NCI-H526 treated with DMSO at 0.1 percent for 48 hours (cell line): Measurements from ENCODE around the gene JPT2.
"Not testable (repeated sequence)": the region's sequence is repeated elsewhere in the genome, so short reads cannot be mapped to it uniquely, and the experiment has no call there.

ENCODE experiments used
- DNase-seq: peaks from one replicate; lab custom pipeline; 2025; lab: John Stamatoyannopoulos, UW

Gene JPT2

DNA sequence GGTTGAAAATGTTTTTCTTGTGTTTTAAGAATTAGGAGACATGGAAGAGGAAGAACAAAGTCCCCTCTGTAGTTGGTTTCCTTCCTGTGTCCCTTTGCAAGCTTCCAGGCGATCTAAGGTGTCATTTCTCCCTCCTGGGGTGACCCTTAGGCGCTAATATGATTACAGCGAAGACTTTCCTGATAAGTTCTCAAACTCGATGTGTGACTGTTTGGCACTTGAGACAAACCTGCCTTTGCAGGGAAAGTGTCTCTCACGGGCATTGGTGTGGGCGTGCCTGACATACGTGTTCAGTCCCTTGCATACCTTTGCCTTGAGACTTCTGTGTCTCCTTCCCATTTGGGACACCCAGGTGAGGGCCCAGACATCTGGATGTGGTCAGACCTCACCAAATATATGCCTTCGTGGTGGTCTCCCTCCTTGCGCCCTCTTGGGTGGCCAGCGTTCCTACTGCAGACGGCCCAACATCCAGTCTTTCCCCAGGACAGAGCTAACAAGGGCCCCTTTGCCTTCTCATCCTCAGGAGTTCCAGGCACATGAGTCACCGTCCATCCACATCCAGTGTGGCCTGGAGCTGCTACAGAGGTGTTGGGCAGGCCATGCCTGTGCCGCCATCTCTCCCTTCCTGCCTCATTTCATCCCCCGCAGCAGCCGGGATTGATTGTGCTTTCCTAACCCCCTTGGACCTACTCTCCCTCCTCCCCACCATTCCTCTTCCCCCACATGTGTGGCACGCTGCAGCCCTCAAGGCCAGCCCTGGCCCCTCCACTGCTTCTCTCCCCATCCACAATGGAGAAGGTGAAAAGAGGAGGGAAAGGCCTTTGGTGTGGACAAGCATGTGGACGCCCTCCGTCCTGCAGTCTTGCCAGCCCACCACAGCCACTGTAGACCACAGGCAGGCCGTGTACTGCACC lies 3.1 kb upstream of the JPT2 start:
- no peak for DNase-seq

DNA sequence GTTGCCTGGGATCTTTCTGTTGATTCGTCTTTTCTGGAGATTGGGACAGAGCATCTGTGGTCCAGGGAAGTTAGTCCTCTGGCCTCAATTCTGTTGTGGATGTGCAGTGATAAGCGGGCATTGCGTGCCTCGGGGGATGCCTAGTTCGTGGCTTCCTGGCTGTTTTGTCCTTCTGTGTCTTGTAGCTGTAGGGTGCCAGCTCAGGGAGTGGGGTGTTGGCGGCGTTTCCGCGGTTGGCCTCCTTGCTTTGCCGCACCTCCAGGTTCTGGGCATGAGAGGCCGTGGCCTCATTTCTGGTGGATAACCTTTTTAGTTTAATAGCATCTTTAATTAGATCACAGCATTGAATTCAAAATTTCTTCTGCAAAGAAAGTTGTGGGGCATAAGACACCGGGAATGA lies 1.4 kb upstream of the JPT2 start:
- no peak for DNase-seq

DNA sequence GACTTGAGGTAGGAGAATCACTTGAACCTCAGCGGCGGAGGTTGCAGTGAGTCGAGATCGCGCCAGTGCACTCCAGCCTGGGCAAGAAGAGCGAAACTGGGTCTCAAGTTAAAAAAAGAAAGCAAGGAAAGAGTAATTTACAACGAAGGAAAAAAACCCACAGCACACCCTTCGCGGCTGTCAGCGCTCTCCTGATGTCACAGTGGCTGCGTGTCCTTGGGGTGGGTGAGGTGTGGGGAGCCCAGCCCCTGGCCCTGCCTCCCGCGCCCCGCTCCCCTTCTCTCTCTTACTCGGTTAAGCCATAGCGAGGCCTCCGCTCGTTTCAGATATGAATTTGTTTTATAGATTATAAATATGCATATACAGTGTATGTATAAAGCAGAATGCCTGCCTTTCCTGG lies 740 bp upstream of the JPT2 start:
- no peak for DNase-seq

DNA sequence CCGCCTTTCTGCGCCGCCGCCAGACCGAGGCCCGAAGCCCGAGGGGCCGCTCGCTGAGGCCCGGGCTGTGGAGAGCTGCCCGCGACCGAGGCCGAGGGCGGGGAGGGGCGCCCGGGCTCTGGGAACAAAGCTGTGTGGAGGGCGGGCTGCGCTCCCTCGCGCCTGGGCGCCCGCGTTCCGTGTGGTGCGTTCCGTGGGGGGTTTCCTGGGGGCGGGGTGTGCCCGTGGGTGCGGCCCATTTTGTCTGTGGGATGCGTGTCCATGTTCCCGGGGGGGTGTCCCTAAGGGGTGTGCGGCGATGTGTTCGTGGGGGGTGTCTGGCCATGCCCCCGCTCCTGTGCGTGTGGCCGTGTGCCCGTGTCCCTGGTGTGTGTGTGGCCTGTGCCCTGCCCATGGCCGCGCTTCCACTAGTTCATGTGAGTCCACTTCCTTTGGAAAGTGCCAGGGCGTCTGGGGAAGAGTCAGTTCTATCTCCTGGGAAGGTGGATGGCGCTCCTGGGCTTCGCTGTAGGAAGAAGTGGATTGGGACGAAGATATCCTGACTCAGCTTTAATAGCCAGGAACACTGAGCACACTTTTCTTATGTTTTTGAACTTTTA lies 520 bp downstream of the JPT2 start:
- no peak for DNase-seq

DNA sequence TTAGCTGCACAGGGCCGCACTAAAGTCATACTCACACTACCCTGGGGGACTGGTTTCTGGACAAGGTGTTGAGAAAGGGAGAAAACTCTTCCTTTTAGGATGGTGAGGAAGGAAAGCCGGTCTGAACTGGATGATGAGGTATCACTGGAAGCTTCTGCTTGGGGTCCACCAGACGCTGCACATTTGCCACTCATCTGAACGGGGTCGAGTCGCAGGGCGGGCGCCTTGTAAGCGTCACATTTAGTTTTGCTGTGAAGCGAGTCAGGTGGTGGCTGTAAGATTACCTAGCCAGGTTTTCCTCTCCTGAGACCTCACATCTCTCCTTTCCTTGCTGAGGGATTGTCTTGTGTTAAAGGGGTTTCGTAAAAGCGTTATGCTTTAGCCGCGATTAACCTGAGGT lies 2.3 kb downstream of the JPT2 start:
- no peak for DNase-seq

DNA sequence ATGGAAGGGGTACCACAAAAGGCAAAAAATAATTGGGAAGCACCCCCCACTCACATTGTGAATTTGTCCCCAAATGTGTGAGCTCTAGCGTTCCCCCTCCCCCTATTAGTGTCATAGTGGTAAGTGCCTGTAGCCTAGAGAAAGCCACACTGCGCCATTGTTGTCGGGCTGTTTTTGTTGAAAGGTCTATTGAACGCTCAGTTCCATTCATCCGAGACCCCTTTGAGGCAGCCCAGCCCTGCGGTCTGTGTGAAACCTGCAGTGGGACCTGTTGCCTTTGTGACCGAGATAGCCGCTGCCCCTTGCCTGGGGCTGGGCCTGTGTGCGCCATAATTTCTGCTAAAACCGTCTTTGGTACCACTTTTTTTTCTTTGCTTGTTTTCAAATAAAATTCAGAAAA lies 3.0 kb downstream of the JPT2 start:
- DNase-seq = no peak

DNA sequence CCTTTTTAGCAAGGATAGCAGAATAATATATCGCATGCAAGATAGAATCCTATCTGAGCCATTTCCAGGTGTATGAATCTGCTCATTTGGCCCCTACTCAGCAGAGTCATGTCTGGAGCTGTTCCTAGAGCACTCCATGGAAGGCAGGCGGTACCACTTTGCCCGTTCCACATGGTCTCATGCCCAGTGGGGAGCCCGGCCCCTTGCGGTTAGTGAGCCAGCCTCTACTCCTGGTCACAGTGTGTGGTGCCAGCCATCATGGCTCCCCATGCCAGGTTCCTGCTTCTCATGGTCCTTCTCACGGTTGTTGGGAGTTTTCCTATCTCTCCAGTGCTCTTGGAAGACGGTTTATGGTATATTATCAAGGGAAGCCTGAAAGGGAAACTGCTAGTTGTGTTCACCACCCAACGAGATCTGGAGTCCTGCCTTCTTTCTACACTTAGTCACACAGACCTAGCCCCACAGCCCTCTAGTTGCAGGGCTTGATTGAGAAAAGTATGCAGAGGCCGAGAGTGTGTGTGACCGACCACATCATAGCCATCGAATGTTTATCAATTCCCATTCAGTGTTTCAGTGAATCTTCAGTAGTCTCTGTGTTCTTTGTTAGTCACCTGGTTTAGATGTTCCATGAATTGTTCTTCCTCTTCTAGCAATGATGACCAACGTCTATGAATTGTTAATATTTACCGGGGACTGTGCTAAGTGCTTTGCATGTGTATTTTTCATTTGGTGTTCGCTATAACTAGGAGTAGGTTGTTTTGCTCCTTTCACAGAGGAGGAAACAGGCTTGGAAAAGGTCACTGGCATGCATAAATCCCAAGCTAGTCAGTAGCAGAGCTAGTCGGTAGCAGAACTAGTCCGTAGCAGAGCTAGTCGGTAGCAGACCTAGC lies 9.6 kb downstream of the JPT2 start:
- DNase-seq = no peak

DNA sequence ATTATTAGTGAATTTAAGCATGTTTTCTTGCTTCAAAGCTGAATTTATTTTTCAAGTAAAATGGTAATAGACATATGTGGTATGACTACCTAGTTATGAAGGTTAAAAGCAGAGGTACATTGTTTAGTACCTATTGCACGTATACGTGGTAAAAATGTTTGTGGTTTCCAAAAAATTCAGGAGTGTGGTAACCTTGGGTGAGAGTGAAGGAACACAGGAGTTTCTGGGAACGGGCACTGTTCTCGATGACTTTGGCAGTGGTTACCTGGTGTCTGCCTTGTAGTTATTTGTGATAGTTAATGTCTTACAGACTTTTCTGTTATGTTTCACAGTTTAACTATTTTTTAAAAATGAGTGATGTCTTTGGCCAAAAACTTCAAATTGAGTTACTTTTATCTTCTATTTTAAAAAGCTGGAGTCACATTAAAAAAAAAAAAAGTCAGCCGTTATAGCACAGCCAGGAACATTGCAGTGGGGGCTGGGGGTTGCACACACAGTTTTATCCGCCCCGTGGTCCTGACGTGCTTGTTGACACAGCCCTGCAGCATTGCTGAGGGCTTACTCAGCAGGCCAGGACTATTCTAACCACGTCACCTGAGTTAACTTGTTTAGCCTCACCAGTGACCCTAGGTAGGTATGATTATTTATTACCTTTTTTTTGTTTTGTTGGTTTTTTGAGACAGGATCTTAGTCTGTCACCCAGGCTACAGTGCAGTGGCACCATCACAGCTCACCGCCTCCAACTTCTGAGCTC lies 10.9 kb downstream of the JPT2 start:
- no peak for DNase-seq

DNA sequence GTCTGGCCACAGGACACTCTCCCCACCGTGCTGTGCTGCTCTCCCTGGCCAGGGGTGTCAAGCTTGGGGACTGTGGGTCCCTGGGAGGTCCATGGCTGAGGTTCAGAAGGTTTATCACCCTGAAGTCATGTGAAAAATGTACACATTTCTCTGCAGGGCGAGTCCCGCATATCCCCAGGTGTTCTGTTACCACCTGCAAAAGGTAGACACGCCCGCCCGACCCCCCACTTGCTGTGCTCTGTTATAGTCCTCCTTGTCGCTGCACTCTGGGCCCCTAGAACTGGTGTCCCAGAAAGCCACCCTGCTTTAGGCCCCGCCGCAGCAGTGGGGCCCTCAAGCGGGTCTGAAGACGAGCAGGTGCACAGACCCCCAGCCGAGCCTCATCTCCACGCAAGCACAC lies 11.8 kb downstream of the JPT2 start:
- DNase-seq = no peak

DNA sequence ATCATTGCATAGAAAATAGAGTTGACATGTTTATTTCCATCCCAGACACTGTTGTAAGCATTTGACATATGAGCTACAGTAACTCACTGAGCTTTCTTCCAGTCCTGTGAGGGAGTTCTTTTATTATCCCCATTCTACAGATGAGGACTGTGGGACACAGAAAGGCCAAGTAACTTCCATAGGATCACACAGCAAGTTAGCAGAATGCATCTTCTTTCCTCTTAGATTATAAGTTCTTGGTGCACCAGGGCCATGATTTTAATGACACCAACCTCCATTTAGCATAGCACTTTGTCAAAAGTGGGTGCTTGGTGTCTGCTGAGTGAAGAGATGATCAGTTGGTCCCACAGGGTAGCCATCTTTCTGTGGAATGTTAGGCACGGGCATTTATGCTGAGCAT lies 12.7 kb downstream of the JPT2 start:
- no peak for DNase-seq

DNA sequence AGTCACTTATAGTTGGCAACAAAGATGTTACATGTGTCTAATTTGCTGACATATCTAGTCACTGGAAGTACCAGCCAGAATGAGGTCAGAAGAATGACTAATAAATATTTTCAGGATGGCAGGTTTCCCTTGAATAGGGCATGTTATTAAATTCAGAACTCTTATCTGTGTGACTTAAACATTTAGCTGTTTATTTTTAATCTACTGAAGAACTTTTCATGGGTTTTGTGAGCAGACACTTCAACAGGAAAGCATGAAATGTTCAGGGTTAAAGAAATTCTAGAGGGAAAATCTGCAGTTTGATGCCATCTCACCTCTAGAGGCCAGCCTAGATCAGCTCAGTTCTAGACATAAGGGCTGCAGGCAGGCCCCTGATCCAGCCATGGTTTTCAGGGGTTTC lies 13.2 kb downstream of the JPT2 start:
- DNase-seq = no peak

DNA sequence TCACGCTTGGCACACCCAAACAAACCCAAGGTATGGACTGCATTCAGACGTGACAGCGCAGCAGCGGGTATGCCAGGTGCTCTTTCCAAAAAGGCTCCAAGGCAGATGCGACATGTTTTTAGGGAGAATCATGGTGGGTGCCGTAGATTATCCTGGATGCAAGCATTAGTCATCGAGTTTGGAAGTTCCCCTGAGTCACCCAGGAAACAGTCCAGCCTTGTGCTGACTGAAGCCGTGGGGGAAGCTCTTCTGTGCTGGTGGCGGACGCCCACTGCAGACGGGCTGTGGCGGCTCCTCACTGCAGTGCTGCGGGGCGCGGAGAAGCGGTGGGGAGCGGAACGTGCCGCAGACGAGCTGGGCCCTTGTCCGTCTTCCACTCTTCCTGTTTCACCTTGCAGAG lies 13.9 kb downstream of the JPT2 start:
- no peak for DNase-seq

DNA sequence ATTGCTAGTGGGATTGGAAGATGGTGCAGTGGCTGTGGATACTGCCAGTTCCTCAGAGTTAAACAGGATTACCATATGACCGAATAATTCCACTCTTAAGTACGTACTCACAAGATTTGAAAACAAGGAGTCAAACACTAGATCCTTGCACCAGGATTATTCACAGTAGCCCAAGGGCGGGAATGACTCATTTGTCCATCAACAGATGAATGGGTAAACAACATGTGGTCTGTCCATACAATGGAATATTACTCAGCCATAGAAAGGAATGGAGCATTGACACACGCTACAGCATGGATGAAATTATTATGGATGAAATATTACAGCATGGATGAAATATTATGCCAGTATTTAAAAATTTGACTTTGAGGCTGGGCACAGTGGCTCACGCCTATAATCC lies 18.8 kb downstream of the JPT2 start:
- no peak for DNase-seq

DNA sequence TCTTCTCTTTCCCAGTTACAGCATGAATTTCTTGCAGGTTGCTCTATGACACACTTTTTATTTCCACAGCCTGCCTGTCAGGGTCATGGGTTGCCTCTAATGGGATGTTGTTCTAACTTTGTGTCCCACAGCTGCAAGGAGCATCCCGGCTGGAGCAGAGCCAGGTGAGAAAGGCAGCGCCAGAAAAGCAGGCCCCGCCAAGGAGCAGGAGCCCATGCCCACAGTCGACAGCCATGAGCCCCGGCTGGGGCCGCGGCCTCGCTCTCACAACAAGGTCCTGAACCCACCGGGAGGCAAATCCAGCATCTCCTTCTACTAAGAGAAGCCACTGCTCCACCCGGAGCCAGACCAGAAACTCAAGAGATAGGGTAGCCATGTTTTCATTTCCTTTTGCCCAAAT lies 20.6 kb downstream of the JPT2 start:
- no peak for DNase-seq

DNA sequence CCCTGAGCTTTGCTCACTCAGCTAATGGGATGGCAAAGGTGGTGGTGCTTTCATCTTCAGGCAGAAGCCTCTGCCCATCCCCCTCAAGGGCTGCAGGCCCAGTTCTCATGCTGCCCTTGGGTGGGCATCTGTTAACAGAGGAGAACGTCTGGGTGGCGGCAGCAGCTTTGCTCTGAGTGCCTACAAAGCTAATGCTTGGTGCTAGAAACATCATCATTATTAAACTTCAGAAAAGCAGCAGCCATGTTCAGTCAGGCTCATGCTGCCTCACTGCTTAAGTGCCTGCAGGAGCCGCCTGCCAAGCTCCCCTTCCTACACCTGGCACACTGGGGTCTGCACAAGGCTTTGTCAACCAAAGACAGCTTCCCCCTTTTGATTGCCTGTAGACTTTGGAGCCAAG lies 22.2 kb downstream of the JPT2 start:
- DNase-seq = no peak

DNA sequence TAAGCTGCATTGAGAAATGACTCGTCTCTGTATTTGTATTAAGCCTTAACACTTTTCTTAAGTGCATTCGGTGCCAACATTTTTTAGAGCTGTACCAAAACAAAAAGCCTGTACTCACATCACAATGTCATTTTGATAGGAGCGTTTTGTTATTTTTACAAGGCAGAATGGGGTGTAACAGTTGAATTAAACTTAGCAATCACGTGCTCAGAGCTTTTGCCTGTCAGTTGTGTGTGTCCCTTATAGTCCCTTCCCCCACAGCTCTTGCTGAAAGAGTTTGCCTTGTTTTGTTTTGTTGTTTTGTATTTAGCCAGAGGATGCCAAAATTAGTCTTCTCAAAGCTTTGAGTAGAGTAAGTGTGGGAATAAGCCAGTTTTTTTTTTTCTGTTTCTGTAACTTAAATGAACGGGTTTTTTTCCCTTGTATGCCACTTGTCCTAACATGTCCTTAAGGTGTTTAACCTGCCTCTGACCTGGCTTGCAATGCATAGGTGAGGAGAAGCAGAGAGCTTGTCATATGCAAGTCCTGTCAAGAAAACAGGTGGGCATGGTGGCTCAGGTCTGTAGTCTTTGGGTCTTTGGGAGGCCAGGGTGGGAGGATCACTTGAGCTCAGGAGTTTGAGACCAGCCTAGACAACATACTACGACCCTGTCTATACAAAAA lies 23.3 kb downstream of the JPT2 start:
- DNase-seq = no peak

DNA sequence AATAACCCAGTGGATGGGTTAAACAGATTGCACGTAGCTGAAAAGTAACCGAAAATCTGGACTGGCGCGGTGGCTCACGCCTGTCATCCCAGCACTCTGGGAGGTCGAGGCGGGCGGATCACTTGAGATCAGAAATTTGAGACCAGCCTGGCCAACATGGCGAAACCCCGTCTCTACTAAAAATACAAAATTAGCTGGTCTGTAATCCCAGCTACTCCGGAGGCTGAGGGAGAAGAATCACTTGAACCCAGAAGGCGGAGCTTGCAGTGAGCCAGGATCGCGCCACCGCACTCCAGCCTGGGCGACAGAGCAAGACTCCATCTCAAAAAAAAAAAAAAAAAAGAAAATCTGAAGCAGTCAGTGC lies 27.2 kb downstream of the JPT2 start:
- DNase-seq = not testable (repeated sequence)

DNA sequence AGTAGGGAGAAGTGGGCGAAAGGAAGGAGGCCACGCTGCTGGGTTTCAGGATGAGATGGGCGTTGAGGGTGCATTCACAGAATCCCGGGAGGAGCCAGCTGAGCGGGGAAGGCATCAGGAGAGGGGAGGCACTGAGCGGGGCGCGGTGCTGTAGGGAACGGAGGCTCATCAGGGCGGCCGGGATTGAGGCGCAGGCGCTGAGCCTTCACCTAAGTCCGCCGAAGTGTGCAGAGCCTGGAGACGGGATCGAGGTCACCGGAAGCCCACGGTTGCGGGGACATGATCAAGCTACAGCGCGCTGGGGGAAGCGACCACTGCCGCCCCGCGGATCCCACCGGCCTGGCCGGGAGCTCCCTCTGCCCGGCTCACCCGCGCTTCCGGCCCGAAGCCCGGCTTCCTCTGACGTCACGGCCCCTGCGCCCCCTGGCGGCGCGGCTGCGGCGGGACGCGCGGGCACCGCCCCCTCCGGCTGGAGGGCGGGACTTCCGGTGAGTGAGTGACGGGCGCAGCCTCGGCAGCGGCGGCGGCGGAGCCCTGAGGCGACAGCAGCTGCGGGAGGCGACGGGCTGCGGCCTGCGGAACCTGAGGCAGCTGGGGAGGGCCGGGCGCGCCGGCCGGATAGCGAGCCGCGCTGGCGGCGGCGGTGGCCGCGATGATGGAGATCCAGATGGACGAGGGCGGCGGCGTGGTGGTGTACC lies 27.8 kb downstream of the JPT2 start, which contains the start of gene MAPK8IP3:
Gene MAPK8IP3, plus strand, starts transcription at position 508 of the 698 bp plus-strand sequence. Its CDS starts 145 bp downstream, at position 653.
- peak; percentile 50 for DNase-seq

DNA sequence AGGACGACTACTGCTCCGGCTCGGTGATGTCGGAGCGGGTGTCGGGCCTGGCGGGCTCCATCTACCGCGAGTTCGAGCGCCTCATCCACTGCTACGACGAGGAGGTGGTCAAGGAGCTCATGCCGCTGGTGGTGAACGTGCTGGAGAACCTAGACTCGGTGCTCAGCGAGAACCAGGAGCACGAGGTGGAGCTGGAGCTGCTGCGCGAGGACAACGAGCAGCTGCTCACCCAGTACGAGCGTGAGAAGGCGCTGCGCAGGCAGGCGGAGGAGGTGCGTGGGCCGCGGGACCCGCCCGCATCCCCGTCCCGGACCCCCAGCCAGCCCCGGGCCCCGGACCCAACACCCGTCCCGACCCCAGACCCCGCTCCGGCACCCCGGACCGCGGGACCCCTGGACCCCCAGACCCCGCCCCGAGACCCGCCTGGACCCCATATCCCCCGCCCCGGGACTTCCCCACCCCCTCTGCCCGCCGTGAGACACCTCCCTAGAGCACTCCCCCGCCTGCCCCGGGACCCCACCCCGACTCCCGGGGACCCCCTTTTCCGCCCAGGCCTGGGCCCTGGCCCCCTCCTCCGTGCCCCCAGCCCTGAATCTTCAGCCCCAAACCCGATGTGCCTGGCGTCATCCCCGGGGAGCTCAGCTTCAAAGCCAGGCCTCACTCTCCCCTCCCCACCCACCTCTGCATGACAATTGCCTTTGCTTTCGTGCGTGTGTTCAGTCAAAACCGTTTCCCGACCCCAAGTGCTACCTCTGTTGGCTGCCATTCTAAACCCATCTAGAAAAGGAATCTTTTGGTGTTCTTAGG lies 28.5 kb downstream of the JPT2 start:
- DNase-seq = no peak
